GM04504 (cell line): ENCODE measurements around the gene AFF2.
"Not testable (repeated sequence)": the region's sequence is repeated elsewhere in the genome, so short reads cannot be mapped to it uniquely, and the experiment has no call there.

Experiments used
- DNase-seq: peaks from one replicate; pipeline ENCODE4 v3.0.0-alpha.2; 2012; ENCODE audit warnings: low read depth

Gene AFF2

GRCh38 chrX:148643460-148643859 lies 143.0 kb downstream of the AFF2 start:
- no peak for DNase-seq

- DNase-seq, result no peak
These were observed 147.2 kb downstream of the AFF2 start for GRCh38 chrX:148647651-148648050.

- DNase-seq, result no peak
These were observed 148.9 kb downstream of the AFF2 start for GRCh38 chrX:148649145-148649795.

GRCh38 chrX:148658115-148658730 lies 157.8 kb downstream of the AFF2 start:
- no peak for DNase-seq

- no peak for DNase-seq
These were observed 159.1 kb downstream of the AFF2 start for GRCh38 chrX:148659481-148659880.

GRCh38 chrX:148661035-148661434 lies 160.6 kb downstream of the AFF2 start:
- DNase-seq, result peak; percentile 6

- no peak for DNase-seq
These were observed 161.6 kb downstream of the AFF2 start for GRCh38 chrX:148662014-148662413.

GRCh38 chrX:148664171-148664570 lies 163.8 kb downstream of the AFF2 start:
- no peak for DNase-seq

GRCh38 chrX:148664995-148665394 lies 164.6 kb downstream of the AFF2 start:
- no peak for DNase-seq

GRCh38 chrX:148669175-148669574 lies 168.8 kb downstream of the AFF2 start:
- DNase-seq, result not testable (repeated sequence)

GRCh38 chrX:148670277-148670676 lies 169.9 kb downstream of the AFF2 start:
- no peak for DNase-seq

GRCh38 chrX:148672517-148672916 lies 172.1 kb downstream of the AFF2 start:
- DNase-seq, result no peak

GRCh38 chrX:148681605-148682004 lies 181.2 kb downstream of the AFF2 start:
- DNase-seq, result no peak

GRCh38 chrX:148682206-148682605 lies 181.8 kb downstream of the AFF2 start:
- no peak for DNase-seq

GRCh38 chrX:148691456-148691855 lies 191.0 kb downstream of the AFF2 start:
- no peak for DNase-seq

- DNase-seq, result no peak
These were observed 194.8 kb downstream of the AFF2 start for GRCh38 chrX:148695255-148695654.

- no peak for DNase-seq
These were observed 197.8 kb downstream of the AFF2 start for GRCh38 chrX:148698221-148698620.

- DNase-seq, result no peak
These were observed 199.6 kb downstream of the AFF2 start for GRCh38 chrX:148700021-148700420.

GRCh38 chrX:148713981-148714380 lies 213.6 kb downstream of the AFF2 start:
- no peak for DNase-seq

- no peak for DNase-seq
These were observed 214.9 kb downstream of the AFF2 start for GRCh38 chrX:148715361-148715760.

GRCh38 chrX:148722966-148723365 lies 222.5 kb downstream of the AFF2 start:
- DNase-seq, result no peak

GRCh38 chrX:148723551-148723950 lies 223.1 kb downstream of the AFF2 start:
- DNase-seq, result no peak

GRCh38 chrX:148728901-148729300 lies 228.5 kb downstream of the AFF2 start:
- no peak for DNase-seq

- DNase-seq, result no peak
These were observed 232.3 kb downstream of the AFF2 start for GRCh38 chrX:148732743-148733142.
